Fibroblast of mammary gland (primary cell): Measurements from ENCODE around the gene SPACA7.

Source experiments
- DNase-seq: peaks from one replicate; pipeline ENCODE4 v3.0.0-alpha.2; 2010; ENCODE audit warnings: low read depth
- H3K4me3 ChIP-seq: 2 replicates; pipeline ENCODE4 v1.5.1; 2011; ENCODE audit warnings: low read depth, mild to moderate bottlenecking, low read length, moderate library complexity; ENCODE audit not compliant: control insufficient read depth
- TF ChIP-seq, protein P1 (sequence below): conservative IDR thresholded peaks from 2 replicates; pipeline ENCODE4 v1.5.1; 2011; ENCODE audit warnings: low read depth, low read length, inconsistent platforms; ENCODE audit not compliant: control insufficient read depth, insufficient read depth

SPACA7 gene

GRCh38 chr13:112450904-112451240 is 74.7 kb downstream of the SPACA7 start:
- DNase-seq: no peak
- H3K4me3 ChIP-seq: no peak overlapping the region
- TF ChIP-seq, protein P1, sequence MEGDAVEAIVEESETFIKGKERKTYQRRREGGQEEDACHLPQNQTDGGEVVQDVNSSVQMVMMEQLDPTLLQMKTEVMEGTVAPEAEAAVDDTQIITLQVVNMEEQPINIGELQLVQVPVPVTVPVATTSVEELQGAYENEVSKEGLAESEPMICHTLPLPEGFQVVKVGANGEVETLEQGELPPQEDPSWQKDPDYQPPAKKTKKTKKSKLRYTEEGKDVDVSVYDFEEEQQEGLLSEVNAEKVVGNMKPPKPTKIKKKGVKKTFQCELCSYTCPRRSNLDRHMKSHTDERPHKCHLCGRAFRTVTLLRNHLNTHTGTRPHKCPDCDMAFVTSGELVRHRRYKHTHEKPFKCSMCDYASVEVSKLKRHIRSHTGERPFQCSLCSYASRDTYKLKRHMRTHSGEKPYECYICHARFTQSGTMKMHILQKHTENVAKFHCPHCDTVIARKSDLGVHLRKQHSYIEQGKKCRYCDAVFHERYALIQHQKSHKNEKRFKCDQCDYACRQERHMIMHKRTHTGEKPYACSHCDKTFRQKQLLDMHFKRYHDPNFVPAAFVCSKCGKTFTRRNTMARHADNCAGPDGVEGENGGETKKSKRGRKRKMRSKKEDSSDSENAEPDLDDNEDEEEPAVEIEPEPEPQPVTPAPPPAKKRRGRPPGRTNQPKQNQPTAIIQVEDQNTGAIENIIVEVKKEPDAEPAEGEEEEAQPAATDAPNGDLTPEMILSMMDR: no peak

DNA sequence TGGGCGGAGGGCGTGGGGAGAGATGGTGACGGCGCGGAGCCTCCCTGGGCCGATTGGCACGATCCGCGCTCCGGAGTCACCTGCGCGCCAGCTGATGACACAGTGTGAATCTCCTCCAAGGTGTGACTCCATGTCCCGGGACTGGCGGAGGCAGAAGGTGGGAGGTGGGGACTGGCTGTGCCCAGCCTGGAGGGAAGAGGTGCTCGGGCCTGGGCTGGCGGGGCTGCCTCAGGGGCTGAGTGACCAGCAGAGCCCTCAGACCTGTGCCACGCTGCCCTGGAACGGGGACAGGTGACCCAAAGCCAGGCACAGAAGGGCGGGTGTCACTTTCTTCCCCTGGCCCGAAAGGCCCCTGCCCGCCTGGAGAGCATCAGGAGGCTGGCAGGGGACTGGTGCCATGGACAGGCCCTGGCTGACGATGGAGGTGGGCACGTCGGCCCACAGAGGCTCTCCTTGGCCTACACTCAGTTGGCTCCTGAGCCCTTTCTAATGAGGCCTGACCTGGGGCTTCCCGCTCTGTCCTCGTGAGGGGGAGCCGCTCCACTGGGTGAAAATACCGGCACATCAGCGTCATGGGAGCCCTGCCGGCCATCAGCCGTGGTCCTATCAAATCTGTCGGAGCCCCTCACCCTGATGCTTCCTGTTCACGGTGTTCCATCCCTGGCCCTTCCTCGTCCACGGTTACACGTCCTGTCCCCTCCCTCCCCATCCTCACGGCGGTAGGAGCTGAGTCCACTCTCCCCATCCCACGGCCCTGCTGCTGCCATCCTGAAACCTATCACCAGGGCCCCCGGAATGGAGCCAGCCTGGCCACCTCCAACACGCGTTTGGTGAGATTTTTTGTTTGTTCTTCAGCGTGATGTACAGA is 75.6 kb downstream of the SPACA7 start:
- DNase-seq: no peak
- TF ChIP-seq, protein P1: no peak
- no peak overlapping the region for H3K4me3 ChIP-seq

DNA sequence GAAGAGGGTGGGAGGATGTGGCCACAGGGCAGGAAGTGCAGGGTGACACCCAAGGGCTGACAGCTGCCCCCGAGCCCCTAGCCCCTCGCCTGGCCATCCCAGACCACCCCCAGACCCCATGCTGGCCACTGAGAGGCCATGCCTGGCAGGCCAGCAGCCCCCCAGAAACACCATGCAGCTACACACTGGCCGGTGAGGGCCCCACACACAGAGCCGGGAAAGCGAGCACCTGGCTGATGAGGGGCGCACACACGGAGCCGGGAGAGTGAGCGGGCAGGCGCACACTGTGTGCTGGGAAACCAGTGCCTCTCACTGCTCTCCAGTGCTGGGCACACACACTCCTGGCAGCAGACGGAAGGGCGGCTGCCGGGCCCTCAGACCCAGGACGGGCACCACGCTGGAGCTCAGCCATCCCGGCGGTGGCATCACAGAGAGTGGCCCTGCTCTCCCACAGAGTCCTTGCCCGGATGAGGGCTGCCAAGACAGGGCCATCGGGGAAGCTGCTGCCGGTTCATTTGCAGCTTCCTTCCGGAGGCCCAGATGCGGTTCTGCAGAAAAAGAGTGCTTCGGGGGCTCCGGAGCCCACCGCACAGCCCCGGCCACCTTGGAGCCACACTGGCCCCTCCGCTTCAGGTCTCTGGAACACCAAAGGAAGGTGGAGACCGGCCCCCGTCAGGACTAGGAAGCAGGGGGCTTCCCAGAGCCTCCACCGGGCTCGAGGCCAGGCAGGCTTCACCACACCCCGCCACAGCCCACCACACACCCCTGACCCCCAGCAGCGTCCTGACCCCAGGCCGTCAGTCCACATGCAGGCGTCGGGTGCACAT is 76.4 kb downstream of the SPACA7 start:
- TF ChIP-seq, protein P1: no peak
- DNase-seq: no peak
- H3K4me3 ChIP-seq: no peak overlapping the region

DNA sequence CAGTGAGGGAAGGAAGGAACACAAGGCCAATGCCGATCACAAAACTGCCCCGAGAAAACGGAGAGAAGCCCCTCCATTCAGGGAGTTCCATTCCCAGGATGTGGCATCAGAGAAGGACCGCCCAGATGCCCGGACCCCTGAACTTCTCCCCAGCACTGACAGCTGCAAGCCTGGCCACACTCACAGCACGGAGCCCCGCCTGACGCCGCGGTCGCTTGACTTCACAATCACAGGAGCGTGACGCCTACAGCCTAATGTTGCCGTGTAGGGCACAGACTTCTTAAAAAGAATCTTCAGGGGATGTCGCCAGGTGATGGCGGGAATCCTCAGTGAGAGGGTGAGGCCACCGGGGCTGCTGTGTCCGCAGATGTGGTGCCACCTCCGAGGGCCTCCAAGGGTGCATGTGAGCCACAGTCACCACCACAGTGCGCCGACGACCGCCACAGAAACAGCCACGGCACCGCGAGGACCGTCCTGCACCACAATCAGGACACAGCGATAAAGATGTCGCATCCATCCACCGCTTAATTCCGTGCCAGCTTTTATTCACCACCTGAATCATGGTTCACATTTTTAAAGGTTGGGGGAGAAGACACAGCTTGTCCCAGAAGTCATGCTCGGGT is 77.2 kb downstream of the SPACA7 start:
- TF ChIP-seq, protein P1: no peak
- no peak for DNase-seq

GRCh38 chr13:112453874-112454647 is 77.9 kb downstream of the SPACA7 start:
- DNase-seq: no peak
- no peak overlapping the region for H3K4me3 ChIP-seq
- TF ChIP-seq, protein P1: no peak

More for the DNA sequence above, 77.2 kb downstream of the SPACA7 start:
- H3K4me3 ChIP-seq: no peak overlapping the region
